MM.1S (cell line): ENCODE data around the gene LOX.

Experiments used
- EZH2 ChIP-seq: fragments of 300-600 bp; sonication (generic); optimal IDR thresholded peaks from 2 replicates; pipeline ENCODE3; 2017; ENCODE audit warnings: low read depth, mild to moderate bottlenecking, antibody characterized with exemption, low read length, mixed read lengths
- EZH2phosphoT487 ChIP-seq: fragments of 300-600 bp; sonication (generic); IDR thresholded peaks from 2 replicates; pipeline ENCODE4 v1.6.1; 2018; ENCODE audit warnings: antibody characterized with exemption, low read length
- TF ChIP-seq, protein P1 (sequence below): fragments of 300-600 bp; sonication (generic); IDR thresholded peaks from 2 replicates; pipeline ENCODE4 v1.5.1; 2016; ENCODE audit warnings: antibody characterized with exemption, low read length, mixed read lengths

DNA sequence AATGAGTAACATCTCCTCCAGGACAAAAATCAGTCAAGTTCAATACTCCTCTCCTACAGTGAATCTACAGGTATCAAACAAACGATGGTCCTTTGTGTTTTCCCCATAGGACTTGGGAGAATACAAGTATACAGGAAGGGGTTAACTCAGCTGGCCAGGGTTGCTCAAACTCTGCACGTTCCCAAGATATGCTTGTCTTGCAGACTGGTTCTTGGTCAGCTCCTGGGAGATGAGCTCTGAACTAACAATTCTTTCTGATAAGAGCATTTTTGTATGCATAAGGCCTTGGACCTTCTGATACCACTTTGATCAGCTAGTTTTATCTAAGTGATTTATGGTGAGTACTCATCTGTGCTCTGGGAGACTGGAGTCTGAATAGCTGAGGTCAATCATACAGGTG, 42.1 kb downstream of the LOX start:
- TF ChIP-seq, protein P1, sequence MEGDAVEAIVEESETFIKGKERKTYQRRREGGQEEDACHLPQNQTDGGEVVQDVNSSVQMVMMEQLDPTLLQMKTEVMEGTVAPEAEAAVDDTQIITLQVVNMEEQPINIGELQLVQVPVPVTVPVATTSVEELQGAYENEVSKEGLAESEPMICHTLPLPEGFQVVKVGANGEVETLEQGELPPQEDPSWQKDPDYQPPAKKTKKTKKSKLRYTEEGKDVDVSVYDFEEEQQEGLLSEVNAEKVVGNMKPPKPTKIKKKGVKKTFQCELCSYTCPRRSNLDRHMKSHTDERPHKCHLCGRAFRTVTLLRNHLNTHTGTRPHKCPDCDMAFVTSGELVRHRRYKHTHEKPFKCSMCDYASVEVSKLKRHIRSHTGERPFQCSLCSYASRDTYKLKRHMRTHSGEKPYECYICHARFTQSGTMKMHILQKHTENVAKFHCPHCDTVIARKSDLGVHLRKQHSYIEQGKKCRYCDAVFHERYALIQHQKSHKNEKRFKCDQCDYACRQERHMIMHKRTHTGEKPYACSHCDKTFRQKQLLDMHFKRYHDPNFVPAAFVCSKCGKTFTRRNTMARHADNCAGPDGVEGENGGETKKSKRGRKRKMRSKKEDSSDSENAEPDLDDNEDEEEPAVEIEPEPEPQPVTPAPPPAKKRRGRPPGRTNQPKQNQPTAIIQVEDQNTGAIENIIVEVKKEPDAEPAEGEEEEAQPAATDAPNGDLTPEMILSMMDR, result no peak
- TF ChIP-seq EZH2 (no peak), EZH2phosphoT487 (no peak)
